K562 (cell line): ENCODE measurements around the gene UBE2O. TPM values are rescaled to one million over a fixed set of nuclear protein-coding genes. Genes with fewer than 3 reads are reported as not detected.

Experiments used
- ARID4B ChIP-seq: sonication (generic); formaldehyde crosslinking; IDR thresholded peaks from 2 replicates; pipeline ENCODE4 v1.8.0; 2022; ENCODE audit warnings: mild to moderate bottlenecking, missing genetic modification reagents
- BRD9 ChIP-seq: fragments of 450-650 bp; IDR thresholded peaks from 2 replicates; pipeline ENCODE4 v1.6.1; 2018; ENCODE audit warnings: low read depth; ENCODE audit not compliant: partially characterized antibody
- CBFA2T3 ChIP-seq: fragments of 450-650 bp; IDR thresholded peaks from 2 replicates; pipeline ENCODE4 v1.6.1; 2017
- CEBPB ChIP-seq: fragments of 450-650 bp; IDR thresholded peaks from 2 replicates; pipeline ENCODE4 v1.6.1; 2016; ENCODE audit warnings: missing genetic modification characterization, missing compliant biosample characterization
- EP300 ChIP-seq: IDR thresholded peaks from 2 replicates; pipeline ENCODE4 v1.6.1; 2012; ENCODE audit warnings: low read length, improper control_type of control experiment
- MCM2 ChIP-seq: fragments of 450-650 bp; IDR thresholded peaks from 2 replicates; pipeline ENCODE4 v1.6.1; 2017; ENCODE audit warnings: low read depth, mild to moderate bottlenecking
- PHF20 ChIP-seq: fragments of 450-650 bp; IDR thresholded peaks from 2 replicates; pipeline ENCODE4 v1.6.1; 2018; ENCODE audit not compliant: partially characterized antibody
- POU5F1 ChIP-seq: fragments of 150-350 bp; IDR thresholded peaks from 2 replicates; pipeline ENCODE4 v1.6.1; 2014; ENCODE audit warnings: borderline replicate concordance, low read length, low read depth, mild to moderate bottlenecking; ENCODE audit not compliant: partially characterized antibody
- SMARCC2 ChIP-seq: fragments of 450-650 bp; IDR thresholded peaks from 2 replicates; pipeline ENCODE4 v1.6.1; 2017; ENCODE audit warnings: antibody characterized with exemption, moderate library complexity, mild to moderate bottlenecking, low read depth
- ZNF274 ChIP-seq: IDR thresholded peaks from 2 replicates; pipeline ENCODE4 v1.6.1; 2011; ENCODE audit warnings: low read depth, mild to moderate bottlenecking, low read length, moderate library complexity, borderline replicate concordance
- polyA plus RNA-seq, 8 experiments: library from polyadenylated mRNA; depleted of rRNA in 4 of 8; stranded (reverse) in 5 of 8; unstranded in 3 of 8; fragments of >200 nt; fragmentation: Nextera tagmentation in 2 of 8; fragmentation: Illumina TruSeq in 1 of 8; extraction: Ambion mirVana in 2 of 8; extraction: Trizol in 1 of 8; gene quantifications; 2 replicates each; pipeline versions ENCODE4 v1.2.1 to v1.2.3, GENCODE V29; 2011 to 2014; ENCODE audit warnings: inconsistent platforms in 1 of 8, missing spikeins in 1 of 8
- total RNA-seq, 7 experiments: library from RNA; depleted of rRNA in 6 of 7; stranded (reverse); fragments of >200 nt in 6 of 7; fragmentation: Illumina TruSeq in 2 of 7; extraction: Trizol in 2 of 7; gene quantifications; 2 replicates each; pipeline versions ENCODE4 v1.2.1 to v1.2.3, GENCODE V29; 2011 to 2021; ENCODE audit warnings: low replicate concordance in 1 of 7
- TF ChIP-seq, protein P1 (sequence below): fragments of 450-650 bp; IDR thresholded peaks from 2 replicates; pipeline ENCODE4 v1.6.1; 2016; ENCODE audit warnings: mild to moderate bottlenecking, moderate library complexity

Gene UBE2O
- total and polyA plus RNA-seq, 9 of the 15 experiments (the other 6 are each of a cell fraction or from before 2014, with no cell fraction given) = 1.6 to 39.7 (median 13.3) TPM

- TF ChIP-seq, protein P1, sequence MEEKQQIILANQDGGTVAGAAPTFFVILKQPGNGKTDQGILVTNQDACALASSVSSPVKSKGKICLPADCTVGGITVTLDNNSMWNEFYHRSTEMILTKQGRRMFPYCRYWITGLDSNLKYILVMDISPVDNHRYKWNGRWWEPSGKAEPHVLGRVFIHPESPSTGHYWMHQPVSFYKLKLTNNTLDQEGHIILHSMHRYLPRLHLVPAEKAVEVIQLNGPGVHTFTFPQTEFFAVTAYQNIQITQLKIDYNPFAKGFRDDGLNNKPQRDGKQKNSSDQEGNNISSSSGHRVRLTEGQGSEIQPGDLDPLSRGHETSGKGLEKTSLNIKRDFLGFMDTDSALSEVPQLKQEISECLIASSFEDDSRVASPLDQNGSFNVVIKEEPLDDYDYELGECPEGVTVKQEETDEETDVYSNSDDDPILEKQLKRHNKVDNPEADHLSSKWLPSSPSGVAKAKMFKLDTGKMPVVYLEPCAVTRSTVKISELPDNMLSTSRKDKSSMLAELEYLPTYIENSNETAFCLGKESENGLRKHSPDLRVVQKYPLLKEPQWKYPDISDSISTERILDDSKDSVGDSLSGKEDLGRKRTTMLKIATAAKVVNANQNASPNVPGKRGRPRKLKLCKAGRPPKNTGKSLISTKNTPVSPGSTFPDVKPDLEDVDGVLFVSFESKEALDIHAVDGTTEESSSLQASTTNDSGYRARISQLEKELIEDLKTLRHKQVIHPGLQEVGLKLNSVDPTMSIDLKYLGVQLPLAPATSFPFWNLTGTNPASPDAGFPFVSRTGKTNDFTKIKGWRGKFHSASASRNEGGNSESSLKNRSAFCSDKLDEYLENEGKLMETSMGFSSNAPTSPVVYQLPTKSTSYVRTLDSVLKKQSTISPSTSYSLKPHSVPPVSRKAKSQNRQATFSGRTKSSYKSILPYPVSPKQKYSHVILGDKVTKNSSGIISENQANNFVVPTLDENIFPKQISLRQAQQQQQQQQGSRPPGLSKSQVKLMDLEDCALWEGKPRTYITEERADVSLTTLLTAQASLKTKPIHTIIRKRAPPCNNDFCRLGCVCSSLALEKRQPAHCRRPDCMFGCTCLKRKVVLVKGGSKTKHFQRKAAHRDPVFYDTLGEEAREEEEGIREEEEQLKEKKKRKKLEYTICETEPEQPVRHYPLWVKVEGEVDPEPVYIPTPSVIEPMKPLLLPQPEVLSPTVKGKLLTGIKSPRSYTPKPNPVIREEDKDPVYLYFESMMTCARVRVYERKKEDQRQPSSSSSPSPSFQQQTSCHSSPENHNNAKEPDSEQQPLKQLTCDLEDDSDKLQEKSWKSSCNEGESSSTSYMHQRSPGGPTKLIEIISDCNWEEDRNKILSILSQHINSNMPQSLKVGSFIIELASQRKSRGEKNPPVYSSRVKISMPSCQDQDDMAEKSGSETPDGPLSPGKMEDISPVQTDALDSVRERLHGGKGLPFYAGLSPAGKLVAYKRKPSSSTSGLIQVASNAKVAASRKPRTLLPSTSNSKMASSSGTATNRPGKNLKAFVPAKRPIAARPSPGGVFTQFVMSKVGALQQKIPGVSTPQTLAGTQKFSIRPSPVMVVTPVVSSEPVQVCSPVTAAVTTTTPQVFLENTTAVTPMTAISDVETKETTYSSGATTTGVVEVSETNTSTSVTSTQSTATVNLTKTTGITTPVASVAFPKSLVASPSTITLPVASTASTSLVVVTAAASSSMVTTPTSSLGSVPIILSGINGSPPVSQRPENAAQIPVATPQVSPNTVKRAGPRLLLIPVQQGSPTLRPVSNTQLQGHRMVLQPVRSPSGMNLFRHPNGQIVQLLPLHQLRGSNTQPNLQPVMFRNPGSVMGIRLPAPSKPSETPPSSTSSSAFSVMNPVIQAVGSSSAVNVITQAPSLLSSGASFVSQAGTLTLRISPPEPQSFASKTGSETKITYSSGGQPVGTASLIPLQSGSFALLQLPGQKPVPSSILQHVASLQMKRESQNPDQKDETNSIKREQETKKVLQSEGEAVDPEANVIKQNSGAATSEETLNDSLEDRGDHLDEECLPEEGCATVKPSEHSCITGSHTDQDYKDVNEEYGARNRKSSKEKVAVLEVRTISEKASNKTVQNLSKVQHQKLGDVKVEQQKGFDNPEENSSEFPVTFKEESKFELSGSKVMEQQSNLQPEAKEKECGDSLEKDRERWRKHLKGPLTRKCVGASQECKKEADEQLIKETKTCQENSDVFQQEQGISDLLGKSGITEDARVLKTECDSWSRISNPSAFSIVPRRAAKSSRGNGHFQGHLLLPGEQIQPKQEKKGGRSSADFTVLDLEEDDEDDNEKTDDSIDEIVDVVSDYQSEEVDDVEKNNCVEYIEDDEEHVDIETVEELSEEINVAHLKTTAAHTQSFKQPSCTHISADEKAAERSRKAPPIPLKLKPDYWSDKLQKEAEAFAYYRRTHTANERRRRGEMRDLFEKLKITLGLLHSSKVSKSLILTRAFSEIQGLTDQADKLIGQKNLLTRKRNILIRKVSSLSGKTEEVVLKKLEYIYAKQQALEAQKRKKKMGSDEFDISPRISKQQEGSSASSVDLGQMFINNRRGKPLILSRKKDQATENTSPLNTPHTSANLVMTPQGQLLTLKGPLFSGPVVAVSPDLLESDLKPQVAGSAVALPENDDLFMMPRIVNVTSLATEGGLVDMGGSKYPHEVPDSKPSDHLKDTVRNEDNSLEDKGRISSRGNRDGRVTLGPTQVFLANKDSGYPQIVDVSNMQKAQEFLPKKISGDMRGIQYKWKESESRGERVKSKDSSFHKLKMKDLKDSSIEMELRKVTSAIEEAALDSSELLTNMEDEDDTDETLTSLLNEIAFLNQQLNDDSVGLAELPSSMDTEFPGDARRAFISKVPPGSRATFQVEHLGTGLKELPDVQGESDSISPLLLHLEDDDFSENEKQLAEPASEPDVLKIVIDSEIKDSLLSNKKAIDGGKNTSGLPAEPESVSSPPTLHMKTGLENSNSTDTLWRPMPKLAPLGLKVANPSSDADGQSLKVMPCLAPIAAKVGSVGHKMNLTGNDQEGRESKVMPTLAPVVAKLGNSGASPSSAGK = peak; percentile 100
- TF ChIP-seq POU5F1 (no peak), BRD9 (peak; percentile 69), ARID4B (CRISPR knock-in tag) (no peak), ZNF274 (no peak), CBFA2T3 (no peak), EP300 (no peak), CEBPB (tag) (no peak), PHF20 (peak; percentile 24), MCM2 (no peak), SMARCC2 (no peak)
Measured at GRCh38 chr17:76385892-76386786, 66.8 kb downstream of the UBE2O start (continued).
